Astrocyte of the cerebellum (primary cell): ENCODE measurements around the gene EFEMP2.

ENCODE experiments used
- DNase-seq: peaks from one replicate; pipeline ENCODE4 v3.0.0-alpha.2; 2011; ENCODE audit warnings: low read depth
- H3K4me3 ChIP-seq: 2 replicates; pipeline ENCODE4 v1.5.1; 2011; ENCODE audit warnings: mild to moderate bottlenecking, low read depth, low read length, moderate library complexity
- CTCF ChIP-seq: IDR thresholded peaks from 2 replicates; pipeline ENCODE4 v1.5.1; 2012; ENCODE audit warnings: low read length, low read depth, moderate library complexity, mild to moderate bottlenecking; ENCODE audit errors: missing control alignments
- in situ Hi-C: cut with HindIII; loops from 2 replicates; pipeline ENCODE4 v1.10.0; 2017; ENCODE audit warnings: low sequenced_read_pairs

Gene EFEMP2

GRCh38 chr11:65880027-65880426 lies 7.4 kb upstream of the EFEMP2 start:
- TF ChIP-seq CTCF, result no peak
- in situ Hi-C loops, result no loop called here
- DNase-seq, result no peak
- H3K4me3 ChIP-seq, result no peak overlapping the region

- DNase-seq, result no peak
- in situ Hi-C loops, result no loop called here
- no peak within 1 kb of the TSS for H3K4me3 ChIP-seq
Measured at GRCh38 chr11:65879617-65880016, 7.0 kb upstream of the EFEMP2 start, which contains the start of gene CTSW. CTSW (plus strand) TSS chr11:65879837; CDS start chr11:65879855, 18 bp downstream.

GRCh38 chr11:65873318-65874156 lies 937 bp upstream of the EFEMP2 start:
- peak; percentile 68 for DNase-seq
- peak overlapping the region; percentile 62 for H3K4me3 ChIP-seq
- TF ChIP-seq CTCF, result no peak
- in situ Hi-C loops, result no loop called here

More at GRCh38 chr11:65879617-65880016, 7.0 kb upstream of the EFEMP2 start, which contains the start of gene CTSW:
- TF ChIP-seq CTCF, result no peak

GRCh38 chr11:65871811-65872548 lies 620 bp downstream of the EFEMP2 start:
- H3K4me3 ChIP-seq, result peak overlapping the region; percentile 62
- peak; percentile 30 for TF ChIP-seq CTCF
- in situ Hi-C loops, result no loop called here
- no peak for DNase-seq

GRCh38 chr11:65870706-65871681 lies 1.6 kb downstream of the EFEMP2 start:
- H3K4me3 ChIP-seq, result peak overlapping the region; percentile 62
- no peak for TF ChIP-seq CTCF
- in situ Hi-C loops, result no loop called here
- no peak for DNase-seq

GRCh38 chr11:65870307-65870658 lies 2.3 kb downstream of the EFEMP2 start:
- no peak for TF ChIP-seq CTCF
- in situ Hi-C loops, result no loop called here
- no peak for DNase-seq
- no peak overlapping the region for H3K4me3 ChIP-seq
